ENCODE measurements around the gene AFF2.

AFF2 gene

GRCh38 chrX:148495176-148495575 is 5.2 kb upstream of the AFF2 start:
- TF ChIP-seq BACH2 (CRISPR knock-in tag; IDR thresholded peaks at IDR 0.05; ENCODE audit: borderline replicate concordance), result no peak
- TF ChIP-seq ESRRG (CRISPR knock-in tag; IDR thresholded peaks at IDR 0.05), result no peak
- no peak for TF ChIP-seq PATZ1 (CRISPR knock-in tag; IDR thresholded peaks at IDR 0.05; ENCODE audit: borderline replicate concordance)
- TF ChIP-seq ARNTL (CRISPR knock-in tag; IDR thresholded peaks at IDR 0.05; ENCODE audit: borderline replicate concordance, low read depth), result no peak
- no peak for TF ChIP-seq ISL1 (CRISPR knock-in tag; IDR thresholded peaks at IDR 0.05)
- TF ChIP-seq ZNF565 (CRISPR knock-in tag; conservative IDR thresholded peaks at IDR 0.05; ENCODE audit: low read depth), result no peak
- TF ChIP-seq ZNF8 (CRISPR knock-in tag; IDR thresholded peaks at IDR 0.05), result no peak
- no peak for TF ChIP-seq TOX (CRISPR knock-in tag; IDR thresholded peaks at IDR 0.05; ENCODE audit: borderline replicate concordance)
- TF ChIP-seq POU6F1 (CRISPR knock-in tag; IDR thresholded peaks at IDR 0.05; ENCODE audit: borderline replicate concordance, low read depth), result no peak
- TF ChIP-seq ZC3H10 (CRISPR knock-in tag; IDR thresholded peaks at IDR 0.05), result no peak
- TF ChIP-seq CSDC2 (CRISPR knock-in tag; IDR thresholded peaks at IDR 0.05), result no peak
- no peak for TF ChIP-seq RARB (CRISPR knock-in tag; IDR thresholded peaks at IDR 0.05)
- no peak for TF ChIP-seq SNAI2 (CRISPR knock-in tag; IDR thresholded peaks at IDR 0.05)
- TF ChIP-seq ZNF70 (CRISPR knock-in tag; IDR thresholded peaks at IDR 0.05), result no peak
- TF ChIP-seq PPARA (CRISPR knock-in tag; IDR thresholded peaks at IDR 0.05; ENCODE audit: borderline replicate concordance), result no peak
- TF ChIP-seq ZFP30 (CRISPR knock-in tag; IDR thresholded peaks at IDR 0.05), result no peak
- TF ChIP-seq CREB5 (CRISPR knock-in tag; IDR thresholded peaks at IDR 0.05; ENCODE audit: low read depth), result no peak
- no peak for TF ChIP-seq CSRNP3 (CRISPR knock-in tag; IDR thresholded peaks at IDR 0.05)

GRCh38 chrX:148498067-148498466 is 2.4 kb upstream of the AFF2 start:
- ATAC-seq, result no peak
- TF ChIP-seq POU6F1 (CRISPR knock-in tag; IDR thresholded peaks at IDR 0.05; ENCODE audit: borderline replicate concordance, low read depth) (no peak), ZNF8 (CRISPR knock-in tag; IDR thresholded peaks at IDR 0.05) (no peak), GLIS3 (CRISPR knock-in tag; IDR thresholded peaks at IDR 0.05) (no peak), PPARA (CRISPR knock-in tag; IDR thresholded peaks at IDR 0.05; ENCODE audit: borderline replicate concordance) (no peak), TSHZ2 (CRISPR knock-in tag; IDR thresholded peaks at IDR 0.05) (no peak), BACH2 (CRISPR knock-in tag; IDR thresholded peaks at IDR 0.05; ENCODE audit: borderline replicate concordance) (no peak)

More at GRCh38 chrX:148495176-148495575, 5.2 kb upstream of the AFF2 start:
- ATAC-seq, result no peak
